Left renal cortex interstitium (tissue), 4 donors: ENCODE measurements around the gene PCDHA2. TPM values are rescaled to one million over a fixed set of nuclear protein-coding genes. Genes with fewer than 3 reads are reported as not detected.
"Not testable (repeated sequence)": the region's sequence is repeated elsewhere in the genome, so short reads cannot be mapped to it uniquely, and the experiment has no call there.

Source experiments
- DNase-seq, 4 donors: peaks; one replicate each; pipeline ENCODE4 v3.0.0-alpha.2; 2013; ENCODE audit warnings: low read depth in 4 of 4, low spot score in 2 of 4, missing footprints in 1 of 4
- polyA plus RNA-seq, 4 donors: library from polyadenylated mRNA; unstranded; fragments of 120-200 nt; gene quantifications; one replicate each; pipeline ENCODE4 v1.2.1, GENCODE V29; 2013; ENCODE audit not compliant: insufficient read length in 4 of 4

The PCDHA2 gene
- polyA plus RNA-seq = under 1 TPM; 0.13 to 0.46 (median 0.19) TPM

- DNase-seq = no peak
Measured at GRCh38 chr5:140794595-140795258, at the start of gene PCDHA2. Gene PCDHA2 (plus strand): TSS chr5:140794852.

GRCh38 chr5:140753561-140753960 lies 41.1 kb upstream of the PCDHA2 start:
- DNase-seq = no peak

- no peak for DNase-seq
Measured at GRCh38 chr5:140764177-140764973, 30.3 kb upstream of the PCDHA2 start.

DNA sequence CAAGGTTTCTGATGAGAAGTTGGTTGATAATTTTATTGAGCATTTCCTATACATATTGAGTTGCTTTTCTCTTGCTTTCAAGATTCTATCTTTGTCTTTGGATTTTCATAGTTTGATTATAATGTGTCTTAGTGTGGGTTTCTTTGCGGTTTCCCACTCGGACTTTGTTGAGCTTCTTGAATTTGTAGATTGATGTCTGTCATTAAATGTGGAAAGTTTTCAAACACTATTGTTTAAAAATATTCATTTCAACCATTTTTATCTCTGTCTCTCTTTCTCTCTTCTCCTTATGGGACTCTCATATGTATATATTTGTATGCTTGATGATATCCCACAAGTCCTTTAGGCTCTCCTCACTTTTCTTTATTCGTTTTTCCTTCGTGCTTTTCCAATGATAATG lies 27.2 kb upstream of the PCDHA2 start:
- DNase-seq = no peak

- no peak for DNase-seq
Measured at GRCh38 chr5:140780512-140780911, 14.1 kb upstream of the PCDHA2 start.

- DNase-seq = no peak
Measured at GRCh38 chr5:140785905-140786686, 8.6 kb upstream of the PCDHA2 start, which contains the start of gene PCDHA1. Gene PCDHA1 (plus strand): TSS chr5:140786140.

GRCh38 chr5:140787422-140787821 lies 7.2 kb upstream of the PCDHA2 start:
- not testable (repeated sequence) for DNase-seq

DNA sequence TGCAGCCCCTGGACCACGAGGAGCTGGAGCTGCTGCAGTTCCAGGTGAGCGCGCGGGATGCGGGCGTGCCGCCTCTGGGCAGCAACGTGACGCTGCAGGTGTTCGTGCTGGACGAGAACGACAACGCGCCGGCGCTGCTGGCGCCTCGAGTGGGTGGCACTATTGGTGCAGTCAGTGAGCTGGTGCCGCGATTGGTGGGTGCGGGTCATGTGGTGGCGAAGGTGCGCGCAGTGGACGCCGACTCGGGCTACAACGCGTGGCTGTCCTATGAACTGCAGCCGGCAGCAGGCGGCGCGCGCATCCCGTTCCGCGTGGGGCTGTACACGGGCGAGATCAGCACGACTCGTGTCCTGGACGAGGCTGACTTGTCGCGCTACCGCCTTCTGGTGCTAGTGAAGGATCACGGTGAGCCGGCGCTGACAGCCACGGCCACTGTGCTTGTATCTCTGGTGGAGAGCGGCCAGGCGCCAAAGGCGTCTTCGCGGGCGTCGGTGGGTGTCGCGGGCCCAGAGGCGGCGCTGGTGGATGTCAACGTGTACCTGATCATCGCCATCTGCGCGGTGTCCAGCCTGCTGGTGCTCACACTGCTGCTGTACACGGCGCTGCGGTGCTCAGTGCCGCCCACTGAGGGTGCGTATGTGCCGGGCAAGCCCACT lies 6.7 kb upstream of the PCDHA2 start:
- DNase-seq = not testable (repeated sequence)

- DNase-seq = no peak
Measured at GRCh38 chr5:140791089-140791488, 3.6 kb upstream of the PCDHA2 start.

DNA sequence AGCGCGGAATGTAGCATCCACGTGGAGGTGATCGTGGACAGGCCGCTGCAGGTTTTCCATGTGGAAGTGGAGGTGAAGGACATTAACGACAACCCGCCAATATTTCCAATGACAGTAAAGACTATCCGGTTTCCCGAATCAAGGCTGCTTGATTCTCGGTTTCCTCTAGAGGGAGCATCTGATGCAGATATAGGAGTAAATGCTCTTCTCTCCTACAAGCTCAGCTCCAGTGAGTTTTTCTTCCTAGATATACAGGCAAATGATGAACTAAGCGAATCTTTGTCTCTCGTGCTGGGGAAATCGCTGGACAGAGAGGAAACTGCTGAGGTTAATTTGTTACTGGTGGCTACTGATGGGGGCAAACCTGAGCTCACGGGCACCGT lies 598 bp downstream of the PCDHA2 start:
- no peak for DNase-seq

- DNase-seq = not testable (repeated sequence)
Measured at GRCh38 chr5:140796072-140796717, 1.5 kb downstream of the PCDHA2 start.

- DNase-seq = no peak
Measured at GRCh38 chr5:140796718-140797095, 2.1 kb downstream of the PCDHA2 start.

DNA sequence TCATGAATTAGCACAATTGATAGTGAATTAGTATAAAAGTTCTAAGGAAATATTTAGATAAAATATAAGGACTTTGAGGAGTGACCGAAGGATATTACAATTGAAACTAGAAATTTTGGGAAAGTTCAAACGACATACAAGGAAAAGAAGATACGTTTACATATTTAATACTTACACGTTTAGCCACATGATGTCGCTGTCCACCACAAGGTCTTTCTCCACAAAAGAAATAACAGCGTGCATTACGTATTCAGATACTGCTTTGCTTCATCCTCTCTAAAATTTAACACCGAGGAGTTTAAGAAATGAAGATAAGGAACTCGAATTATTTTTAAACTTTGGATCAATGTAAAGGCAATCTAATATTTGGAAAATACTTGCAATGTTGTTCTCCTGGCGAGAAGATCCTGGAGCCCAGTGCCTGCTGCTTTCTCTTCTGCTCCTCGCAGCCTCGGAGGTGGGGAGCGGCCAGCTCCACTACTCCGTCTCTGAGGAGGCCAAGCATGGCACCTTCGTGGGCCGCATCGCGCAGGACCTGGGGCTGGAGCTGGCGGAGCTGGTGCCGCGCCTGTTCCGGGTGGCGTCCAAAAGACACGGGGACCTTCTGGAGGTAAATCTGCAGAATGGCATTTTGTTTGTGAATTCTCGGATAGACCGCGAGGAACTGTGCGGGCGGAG lies 6.3 kb downstream of the PCDHA2 start, which contains the start of gene PCDHA3:
PCDHA3 (plus strand) TSS at position 242 of the 678 bp plus-strand sequence.
- no peak for DNase-seq

DNA sequence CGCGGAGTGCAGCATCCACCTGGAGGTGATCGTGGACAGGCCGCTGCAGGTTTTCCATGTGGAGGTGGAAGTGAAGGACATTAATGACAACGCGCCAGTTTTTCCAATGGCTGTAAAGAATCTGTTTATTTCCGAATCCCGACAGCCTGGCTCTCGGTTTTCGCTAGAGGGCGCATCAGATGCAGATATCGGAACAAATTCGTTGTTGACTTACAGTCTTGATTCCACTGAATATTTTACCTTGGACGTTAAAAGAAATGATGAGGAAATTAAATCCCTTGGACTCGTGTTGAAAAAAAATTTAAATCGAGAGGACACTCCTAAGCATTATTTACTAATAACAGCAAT lies 6.8 kb downstream of the PCDHA2 start:
- no peak for DNase-seq

GRCh38 chr5:140802381-140802780 lies 7.7 kb downstream of the PCDHA2 start:
- DNase-seq = not testable (repeated sequence)

DNA sequence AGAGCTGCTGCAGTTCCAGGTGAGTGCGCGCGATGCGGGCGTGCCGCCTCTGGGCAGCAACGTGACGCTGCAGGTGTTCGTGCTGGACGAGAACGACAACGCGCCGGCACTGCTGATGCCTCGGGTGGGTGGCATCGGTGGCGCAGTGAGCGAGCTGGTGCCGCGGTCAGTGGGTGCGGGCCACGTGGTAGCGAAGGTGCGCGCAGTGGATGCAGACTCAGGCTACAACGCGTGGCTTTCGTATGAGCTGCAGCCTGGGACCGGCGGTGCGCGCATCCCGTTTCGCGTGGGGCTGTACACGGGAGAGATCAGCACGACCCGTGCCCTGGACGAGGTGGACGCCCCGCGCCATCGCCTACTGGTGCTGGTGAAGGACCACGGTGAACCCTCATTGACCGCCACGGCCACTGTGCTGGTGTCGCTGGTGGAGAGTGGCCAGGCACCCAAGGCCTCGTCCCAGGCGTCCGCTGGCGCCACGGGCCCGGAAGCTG lies 8.2 kb downstream of the PCDHA2 start:
- DNase-seq = no peak

DNA sequence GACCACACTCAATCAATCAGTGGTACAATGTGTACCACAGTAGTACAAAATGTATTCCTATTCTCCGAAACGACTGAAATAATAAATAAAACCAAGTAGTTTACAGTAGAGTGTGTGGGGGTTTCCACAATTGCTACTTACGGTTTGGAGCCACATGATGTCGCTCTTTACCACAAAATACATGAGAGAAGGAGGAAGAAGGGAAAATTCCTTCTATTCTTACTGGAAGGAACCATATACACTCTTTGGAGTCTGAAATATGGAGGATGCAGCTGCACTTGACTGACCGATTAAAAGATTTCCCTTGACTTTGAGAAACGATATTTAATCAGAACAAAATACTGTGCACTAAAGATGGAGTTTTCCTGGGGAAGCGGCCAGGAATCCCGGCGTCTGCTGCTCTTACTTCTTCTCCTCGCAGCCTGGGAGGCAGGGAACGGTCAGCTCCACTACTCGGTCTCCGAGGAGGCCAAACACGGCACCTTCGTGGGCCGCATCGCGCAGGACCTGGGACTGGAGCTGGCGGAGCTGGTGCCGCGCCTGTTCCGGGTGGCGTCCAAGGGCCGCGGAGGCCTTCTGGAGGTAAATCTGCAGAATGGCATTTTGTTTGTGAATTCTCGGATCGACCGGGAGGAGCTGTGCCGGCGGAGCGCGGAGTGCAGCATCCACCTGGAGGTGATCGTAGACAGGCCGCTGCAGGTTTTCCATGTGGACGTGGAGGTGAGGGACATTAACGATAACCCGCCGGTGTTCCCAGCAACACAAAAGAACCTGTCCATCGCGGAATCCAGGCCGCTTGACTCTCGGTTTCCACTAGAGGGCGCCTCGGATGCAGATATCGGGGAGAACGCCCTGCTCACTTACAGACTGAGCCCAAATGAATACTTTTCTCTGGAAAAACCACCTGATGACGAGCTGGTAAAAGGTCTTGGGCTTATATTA lies 12.5 kb downstream of the PCDHA2 start, which contains the start of gene PCDHA4:
PCDHA4 (plus strand) TSS at position 235 of the 942 bp plus-strand sequence.
- DNase-seq = no peak

DNA sequence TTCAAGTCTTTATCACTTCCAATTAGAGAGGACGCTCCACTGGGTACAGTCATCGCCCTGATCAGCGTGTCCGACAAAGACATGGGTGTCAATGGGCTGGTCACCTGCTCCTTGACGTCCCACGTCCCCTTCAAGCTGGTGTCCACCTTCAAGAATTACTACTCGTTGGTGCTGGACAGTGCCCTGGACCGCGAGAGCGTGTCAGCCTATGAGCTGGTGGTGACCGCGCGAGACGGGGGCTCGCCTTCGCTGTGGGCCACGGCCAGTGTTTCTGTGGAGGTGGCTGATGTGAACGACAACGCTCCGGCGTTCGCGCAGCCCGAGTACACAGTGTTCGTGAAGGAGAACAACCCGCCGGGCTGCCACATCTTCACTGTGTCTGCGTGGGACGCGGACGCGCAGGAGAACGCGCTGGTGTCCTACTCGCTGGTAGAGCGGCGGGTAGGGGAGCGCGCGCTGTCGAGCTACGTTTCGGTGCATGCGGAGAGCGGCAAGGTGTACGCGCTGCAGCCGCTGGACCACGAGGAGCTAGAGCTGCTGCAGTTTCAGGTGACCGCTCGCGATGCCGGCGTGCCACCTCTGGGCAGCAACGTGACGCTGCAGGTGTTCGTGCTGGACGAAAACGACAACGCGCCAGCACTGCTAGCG lies 13.7 kb downstream of the PCDHA2 start:
- not testable (repeated sequence) for DNase-seq
